Neural cell (in vitro differentiated cells): ENCODE results near the gene MYOF. TPM values are rescaled to one million over a fixed set of nuclear protein-coding genes. Genes with fewer than 3 reads are reported as not detected.

Experiments used
- H2AFZ ChIP-seq: fragments of 200-600, 300-800 bp; sonication (generic), shearing (Covaris generic); 2 replicates; pipeline ENCODE4 v1.6.0; 2014; ENCODE audit warnings: low read depth, mild to moderate bottlenecking, antibody characterized with exemption, low read length, moderate library complexity
- H3F3A ChIP-seq: fragments of 200-600 bp; shearing (Covaris generic); 2 replicates; pipeline ENCODE4 v1.6.1; 2016; ENCODE audit warnings: mild to moderate bottlenecking, moderate library complexity, mixed read lengths, antibody characterized with exemption, low read length; ENCODE audit not compliant: insufficient read depth, poor library complexity, severe bottlenecking
- H3K27ac ChIP-seq: fragments of 200-600, 300-800 bp; sonication (generic), shearing (Covaris generic); 2 replicates; pipeline ENCODE4 v1.5.1; 2014; ENCODE audit warnings: mild to moderate bottlenecking, low read length, moderate library complexity
- H3K27me3 ChIP-seq: fragments of 300-800, 200-600 bp; sonication (generic), shearing (Covaris generic); 2 replicates; pipeline ENCODE4 v1.6.0; 2014; ENCODE audit warnings: mild to moderate bottlenecking, low read depth, low read length, moderate library complexity; ENCODE audit not compliant: insufficient read depth
- H3K36me3 ChIP-seq: fragments of 300-800, 200-600 bp; sonication (generic), shearing (Covaris generic); 2 replicates; pipeline ENCODE4 v1.5.1; 2014; ENCODE audit warnings: mild to moderate bottlenecking, antibody characterized with exemption, low read length, moderate library complexity; ENCODE audit not compliant: insufficient read depth
- H3K4me2 ChIP-seq: fragments of 300-800, 200-600 bp; sonication (generic), shearing (Covaris generic); 2 replicates; pipeline ENCODE4 v1.6.0; 2014; ENCODE audit warnings: mild to moderate bottlenecking, low read length
- H3K4me3 ChIP-seq: fragments of 300-800, 200-600 bp; sonication (generic), shearing (Covaris generic); 2 replicates; pipeline ENCODE4 v1.5.1; 2014; ENCODE audit warnings: mild to moderate bottlenecking, low read length, moderate library complexity
- H3K79me2 ChIP-seq: fragments of 200-600 bp; shearing (Covaris generic); replicated peaks from 2 replicates; pipeline ENCODE4 v1.6.0; 2014; ENCODE audit warnings: mild to moderate bottlenecking, low read length, moderate library complexity; ENCODE audit not compliant: insufficient read depth
- H3K9ac ChIP-seq: fragments of 300-800, 200-600 bp; sonication (generic), shearing (Covaris generic); 2 replicates; pipeline ENCODE4 v1.6.1; 2016; ENCODE audit warnings: mild to moderate bottlenecking, low read length, mixed read lengths
- H3K9me2 ChIP-seq: fragments of 200-600 bp; shearing (Covaris generic); 2 replicates; pipeline ENCODE4 v1.6.1; 2016; ENCODE audit warnings: mild to moderate bottlenecking, low read length, mixed read lengths; ENCODE audit not compliant: insufficient read depth
- H3K9me3 ChIP-seq: fragments of 200-600, 300-800 bp; sonication (generic), shearing (Covaris generic); 2 replicates; pipeline ENCODE4 v1.6.1; 2016; ENCODE audit warnings: mild to moderate bottlenecking, mixed run types, low read length, moderate library complexity, mixed read lengths
- H4K20me1 ChIP-seq: fragments of 200-600 bp; shearing (Covaris generic); 2 replicates; pipeline ENCODE4 v1.6.1; 2016; ENCODE audit warnings: mild to moderate bottlenecking, mixed run types; ENCODE audit not compliant: insufficient read depth
- EP300 ChIP-seq: fragments of 450-650 bp; conservative IDR thresholded peaks from 2 replicates; pipeline ENCODE4 v1.6.1; 2014; ENCODE audit warnings: antibody characterized with exemption, mild to moderate bottlenecking, moderate library complexity; ENCODE audit not compliant: poor library complexity, severe bottlenecking
- EZH2 ChIP-seq: fragments of 200-600, 300-800 bp; shearing (Covaris generic), sonication (generic); IDR thresholded peaks from 2 replicates; pipeline ENCODE4 v1.6.1; 2014; ENCODE audit warnings: antibody characterized with exemption, low read length, borderline replicate concordance, mild to moderate bottlenecking; ENCODE audit not compliant: insufficient read depth, poor library complexity, severe bottlenecking
- MXI1 ChIP-seq: fragments of 450-650 bp; conservative IDR thresholded peaks from 2 replicates; pipeline ENCODE4 v1.6.1; 2014; ENCODE audit warnings: antibody characterized with exemption, mild to moderate bottlenecking; ENCODE audit not compliant: poor library complexity, severe bottlenecking
- POLR2AphosphoS5 ChIP-seq: IDR thresholded peaks from 2 replicates; pipeline ENCODE4 v1.6.1; 2012
- RAD21 ChIP-seq: fragments of 450-650 bp; conservative IDR thresholded peaks from 2 replicates; pipeline ENCODE4 v1.6.1; 2014; ENCODE audit warnings: antibody characterized with exemption, mild to moderate bottlenecking, moderate library complexity
- REST ChIP-seq: IDR thresholded peaks from 2 replicates; pipeline ENCODE4 v1.6.1; 2012; ENCODE audit warnings: borderline replicate concordance
- SMC3 ChIP-seq: fragments of 450-650 bp; conservative IDR thresholded peaks from 2 replicates; pipeline ENCODE4 v1.6.1; 2014; ENCODE audit warnings: antibody characterized with exemption, mild to moderate bottlenecking, moderate library complexity; ENCODE audit not compliant: poor library complexity
- TAF1 ChIP-seq: IDR thresholded peaks from 2 replicates; pipeline ENCODE4 v1.6.1; 2012; ENCODE audit warnings: low read depth
- polyA plus RNA-seq: library from polyadenylated mRNA; depleted of rRNA; stranded (reverse); fragments of >200 nt; gene quantifications from 2 replicates; pipeline ENCODE4 v1.2.3, GENCODE V29; 2014
- TF ChIP-seq, protein P1 (sequence below): fragments of 450-650 bp; IDR thresholded peaks from 2 replicates; pipeline ENCODE4 v1.5.1; 2014; ENCODE audit warnings: antibody characterized with exemption, mild to moderate bottlenecking, moderate library complexity; ENCODE audit not compliant: poor library complexity, severe bottlenecking

The MYOF gene
- polyA plus RNA-seq, 1 donor from 2014 or later: 0.47 TPM

DNA sequence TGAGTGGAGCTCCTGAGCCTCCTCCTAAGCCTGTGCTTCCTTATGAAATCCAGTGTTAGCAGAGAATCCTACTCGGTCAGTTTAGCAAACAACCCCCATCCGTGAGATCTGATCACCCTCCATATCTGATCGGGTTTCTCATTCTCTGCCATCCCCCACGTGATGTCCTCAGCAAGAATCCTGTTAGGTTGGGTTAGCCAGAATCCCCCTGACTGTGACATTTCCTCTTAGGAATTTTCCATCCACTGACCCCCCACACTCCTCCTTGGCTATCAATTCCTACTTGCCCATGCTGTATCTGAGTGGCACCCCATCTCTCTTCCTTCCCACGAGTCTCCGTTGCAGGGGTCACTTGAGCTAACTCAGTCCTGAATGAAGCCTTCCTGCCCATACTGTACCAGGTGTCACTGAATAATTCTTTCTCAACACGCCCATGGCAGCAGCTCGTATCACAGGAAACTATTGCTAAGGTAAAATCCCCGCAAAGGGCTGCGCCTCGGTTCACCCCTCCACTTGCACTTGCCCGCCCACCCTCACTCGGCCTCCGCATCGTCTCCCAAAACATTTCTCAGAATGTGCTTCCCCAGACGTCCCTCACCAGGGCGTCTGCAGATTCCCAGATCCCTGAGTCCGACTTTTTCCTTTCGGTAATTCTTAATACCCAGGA lies 44.1 kb downstream of the MYOF start:
- Histone ChIP-seq H3F3A (no peaks in the 10 kb centered on the region), H3K4me3 (no peak overlapping the region), H3K36me3 (no peaks in the 10 kb centered on the region), H4K20me1 (no peaks in the 10 kb centered on the region), H3K79me2 (no peaks in the 10 kb centered on the region), H3K9me3 (no peaks in the 10 kb centered on the region), H3K4me2 (no peak overlapping the region), H2AFZ (no peak overlapping the region), H3K27me3 (no peaks in the 10 kb centered on the region), H3K9ac (no peak overlapping the region), H3K27ac (no peak overlapping the region), H3K9me2 (no peaks in the 10 kb centered on the region)
- no peak for TF ChIP-seq SMC3
- TF ChIP-seq REST: no peak
- TF ChIP-seq, protein P1, sequence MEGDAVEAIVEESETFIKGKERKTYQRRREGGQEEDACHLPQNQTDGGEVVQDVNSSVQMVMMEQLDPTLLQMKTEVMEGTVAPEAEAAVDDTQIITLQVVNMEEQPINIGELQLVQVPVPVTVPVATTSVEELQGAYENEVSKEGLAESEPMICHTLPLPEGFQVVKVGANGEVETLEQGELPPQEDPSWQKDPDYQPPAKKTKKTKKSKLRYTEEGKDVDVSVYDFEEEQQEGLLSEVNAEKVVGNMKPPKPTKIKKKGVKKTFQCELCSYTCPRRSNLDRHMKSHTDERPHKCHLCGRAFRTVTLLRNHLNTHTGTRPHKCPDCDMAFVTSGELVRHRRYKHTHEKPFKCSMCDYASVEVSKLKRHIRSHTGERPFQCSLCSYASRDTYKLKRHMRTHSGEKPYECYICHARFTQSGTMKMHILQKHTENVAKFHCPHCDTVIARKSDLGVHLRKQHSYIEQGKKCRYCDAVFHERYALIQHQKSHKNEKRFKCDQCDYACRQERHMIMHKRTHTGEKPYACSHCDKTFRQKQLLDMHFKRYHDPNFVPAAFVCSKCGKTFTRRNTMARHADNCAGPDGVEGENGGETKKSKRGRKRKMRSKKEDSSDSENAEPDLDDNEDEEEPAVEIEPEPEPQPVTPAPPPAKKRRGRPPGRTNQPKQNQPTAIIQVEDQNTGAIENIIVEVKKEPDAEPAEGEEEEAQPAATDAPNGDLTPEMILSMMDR: no peak
- TF ChIP-seq TAF1: no peak
- TF ChIP-seq RAD21: no peak
- no peak for TF ChIP-seq EP300
- TF ChIP-seq EZH2: no peak
- TF ChIP-seq POLR2AphosphoS5: no peak
- TF ChIP-seq MXI1: no peak

DNA sequence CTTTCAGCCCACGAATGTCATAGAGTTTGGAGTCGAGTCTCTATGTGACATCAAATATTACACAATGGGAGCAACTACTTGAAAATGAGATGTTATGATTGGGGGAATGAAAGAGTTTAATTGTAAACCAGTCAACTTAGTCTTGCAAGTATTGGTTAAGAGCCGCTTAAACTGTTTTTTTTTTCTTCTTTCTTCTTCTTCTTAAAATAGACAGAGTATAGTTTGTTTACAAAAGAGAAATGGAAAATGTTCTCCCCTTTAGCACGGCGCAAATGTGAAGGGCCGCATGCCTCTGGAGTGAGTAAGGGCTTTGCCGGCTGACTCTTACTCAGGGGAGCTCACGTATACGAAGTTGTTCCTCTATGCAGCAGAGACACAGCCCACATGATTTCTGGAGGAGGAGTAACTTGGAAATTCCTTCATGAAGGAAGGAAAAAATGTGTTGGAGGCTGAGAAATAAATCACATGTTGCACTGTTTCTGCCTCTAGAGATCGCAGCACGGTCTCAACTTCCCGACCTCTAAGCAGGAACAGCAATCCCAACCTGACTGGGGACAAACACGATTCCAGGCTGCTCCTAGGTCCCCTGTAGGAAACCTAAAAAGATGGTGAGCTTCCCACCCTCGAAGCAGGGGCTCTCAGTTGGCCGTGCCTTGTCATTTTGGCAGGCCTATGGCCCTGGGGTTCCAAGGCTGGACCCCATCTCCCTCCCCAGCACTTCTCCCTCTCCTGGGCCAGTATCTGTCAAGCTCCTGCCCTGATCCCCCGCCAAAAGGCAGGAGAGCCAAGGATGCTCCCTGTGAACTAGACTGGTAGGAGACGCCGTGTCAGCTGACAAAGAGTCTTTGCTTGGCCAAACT lies 44.8 kb downstream of the MYOF start:
- H3F3A ChIP-seq: no peaks in the 10 kb centered on the region
- H4K20me1 ChIP-seq: no peaks in the 10 kb centered on the region
- H3K9me3 ChIP-seq: no peaks in the 10 kb centered on the region
- H3K9ac ChIP-seq: no peak overlapping the region
- H2AFZ ChIP-seq: no peak overlapping the region
- TF ChIP-seq REST: no peak
- TF ChIP-seq EP300: no peak
- no peak for TF ChIP-seq TAF1
- no peak for TF ChIP-seq POLR2AphosphoS5
- no peak for TF ChIP-seq EZH2
- TF ChIP-seq RAD21: no peak
- TF ChIP-seq, protein P1: no peak
- no peak for TF ChIP-seq MXI1
- TF ChIP-seq SMC3: no peak
- no peak overlapping the region for H3K4me3 ChIP-seq
- no peaks in the 10 kb centered on the region for H3K27me3 ChIP-seq
- no peaks in the 10 kb centered on the region for H3K9me2 ChIP-seq
- no peak overlapping the region for H3K27ac ChIP-seq
- no peaks in the 10 kb centered on the region for H3K36me3 ChIP-seq
- no peaks in the 10 kb centered on the region for H3K79me2 ChIP-seq
- H3K4me2 ChIP-seq: no peak overlapping the region
